Osteocyte (in vitro differentiated cells): Measurements from ENCODE around the gene IGF2R. TPM values are rescaled to one million over a fixed set of nuclear protein-coding genes. Genes with fewer than 3 reads are reported as not detected.

Source experiments
- DNase-seq: peaks from one replicate; pipeline ENCODE4 v3.0.0; 2021; ENCODE audit warnings: mixed read lengths; ENCODE audit not compliant: unreplicated experiment; ENCODE audit errors: extremely low spot score
- H3K27ac Mint-ChIP-seq: one replicate; pipeline ENCODE4 v1.8.0; 2021; ENCODE audit warnings: mild to moderate bottlenecking, mixed read lengths; ENCODE audit not compliant: unreplicated experiment
- H3K27me3 Mint-ChIP-seq: one replicate; pipeline ENCODE4 v1.8.0; 2021; ENCODE audit warnings: mixed read lengths; ENCODE audit not compliant: unreplicated experiment
- H3K36me3 Mint-ChIP-seq: one replicate; pipeline ENCODE4 v1.8.0; 2021; ENCODE audit warnings: mixed read lengths; ENCODE audit not compliant: unreplicated experiment
- H3K4me1 Mint-ChIP-seq: one replicate; pipeline ENCODE4 v1.8.0; 2021; ENCODE audit warnings: mixed read lengths; ENCODE audit not compliant: unreplicated experiment
- H3K4me3 Mint-ChIP-seq: one replicate; pipeline ENCODE4 v1.8.0; 2021; ENCODE audit warnings: mild to moderate bottlenecking, moderate library complexity, mixed read lengths; ENCODE audit not compliant: unreplicated experiment
- H3K9me3 Mint-ChIP-seq: one replicate; pipeline ENCODE4 v1.8.0; 2021; ENCODE audit warnings: mixed read lengths; ENCODE audit not compliant: unreplicated experiment
- total RNA-seq: library from RNA; stranded (reverse); gene quantifications from 2 replicates; pipeline ENCODE4 v1.2.1, GENCODE V29; 2021
- TF ChIP-seq, protein P1 (sequence below): fragments of 200-600 bp; sonication (generic); IDR thresholded peaks from 2 replicates; pipeline ENCODE4 v1.5.0; 2021; ENCODE audit warnings: antibody characterized with exemption, mild to moderate bottlenecking, moderate library complexity

The IGF2R gene
- total RNA-seq, 1 donor from 2014 or later, result 196 TPM

DNA sequence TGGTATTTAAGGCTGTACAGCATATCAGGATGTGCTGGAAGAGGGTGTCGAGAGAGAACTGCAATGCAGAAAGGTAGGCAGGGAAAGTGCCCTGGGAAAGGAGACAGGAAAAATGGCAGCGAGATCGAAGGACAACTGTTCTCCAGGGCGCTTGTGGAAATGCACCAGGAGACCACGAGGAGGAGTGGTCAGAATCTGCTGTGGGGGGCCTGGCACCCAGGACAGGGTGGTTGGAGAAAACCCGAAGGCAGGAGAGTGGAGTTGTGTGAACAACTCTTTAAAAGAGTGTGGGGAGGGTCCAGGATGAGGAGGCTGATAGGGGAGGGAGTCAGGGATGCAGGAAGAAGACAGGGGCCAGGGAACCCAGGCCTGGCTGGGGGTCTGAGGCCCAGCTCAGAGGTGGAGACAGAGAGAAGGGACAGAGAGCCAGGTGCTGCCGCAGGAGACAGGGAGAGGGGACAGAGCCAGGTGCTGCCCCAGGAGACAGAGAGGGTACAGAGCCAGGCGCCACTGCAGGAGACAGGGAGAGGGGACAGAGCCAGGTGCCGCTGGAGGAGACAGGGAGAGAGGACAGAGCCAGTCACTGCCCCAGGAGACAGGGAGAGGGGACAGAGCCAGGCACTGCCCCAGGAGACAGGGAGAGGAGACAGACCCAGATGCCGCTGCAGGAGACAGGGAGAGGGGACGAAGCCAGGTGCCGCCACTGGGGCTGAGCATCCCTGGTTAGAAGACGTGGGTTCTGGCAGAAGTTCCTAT lies 162.0 kb downstream of the IGF2R start:
- Mint-ChIP-seq H3K27ac (no peak overlapping the region), H3K36me3 (peaks cover 5% of the 10 kb centered on the region), H3K9me3 (no peaks in the 10 kb centered on the region), H3K4me3 (no peak overlapping the region), H3K4me1 (peaks cover 9% of the 10 kb centered on the region), H3K27me3 (no peaks in the 10 kb centered on the region)
- peak; percentile 76 for DNase-seq
- TF ChIP-seq, protein P1, sequence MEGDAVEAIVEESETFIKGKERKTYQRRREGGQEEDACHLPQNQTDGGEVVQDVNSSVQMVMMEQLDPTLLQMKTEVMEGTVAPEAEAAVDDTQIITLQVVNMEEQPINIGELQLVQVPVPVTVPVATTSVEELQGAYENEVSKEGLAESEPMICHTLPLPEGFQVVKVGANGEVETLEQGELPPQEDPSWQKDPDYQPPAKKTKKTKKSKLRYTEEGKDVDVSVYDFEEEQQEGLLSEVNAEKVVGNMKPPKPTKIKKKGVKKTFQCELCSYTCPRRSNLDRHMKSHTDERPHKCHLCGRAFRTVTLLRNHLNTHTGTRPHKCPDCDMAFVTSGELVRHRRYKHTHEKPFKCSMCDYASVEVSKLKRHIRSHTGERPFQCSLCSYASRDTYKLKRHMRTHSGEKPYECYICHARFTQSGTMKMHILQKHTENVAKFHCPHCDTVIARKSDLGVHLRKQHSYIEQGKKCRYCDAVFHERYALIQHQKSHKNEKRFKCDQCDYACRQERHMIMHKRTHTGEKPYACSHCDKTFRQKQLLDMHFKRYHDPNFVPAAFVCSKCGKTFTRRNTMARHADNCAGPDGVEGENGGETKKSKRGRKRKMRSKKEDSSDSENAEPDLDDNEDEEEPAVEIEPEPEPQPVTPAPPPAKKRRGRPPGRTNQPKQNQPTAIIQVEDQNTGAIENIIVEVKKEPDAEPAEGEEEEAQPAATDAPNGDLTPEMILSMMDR, result no peak

DNA sequence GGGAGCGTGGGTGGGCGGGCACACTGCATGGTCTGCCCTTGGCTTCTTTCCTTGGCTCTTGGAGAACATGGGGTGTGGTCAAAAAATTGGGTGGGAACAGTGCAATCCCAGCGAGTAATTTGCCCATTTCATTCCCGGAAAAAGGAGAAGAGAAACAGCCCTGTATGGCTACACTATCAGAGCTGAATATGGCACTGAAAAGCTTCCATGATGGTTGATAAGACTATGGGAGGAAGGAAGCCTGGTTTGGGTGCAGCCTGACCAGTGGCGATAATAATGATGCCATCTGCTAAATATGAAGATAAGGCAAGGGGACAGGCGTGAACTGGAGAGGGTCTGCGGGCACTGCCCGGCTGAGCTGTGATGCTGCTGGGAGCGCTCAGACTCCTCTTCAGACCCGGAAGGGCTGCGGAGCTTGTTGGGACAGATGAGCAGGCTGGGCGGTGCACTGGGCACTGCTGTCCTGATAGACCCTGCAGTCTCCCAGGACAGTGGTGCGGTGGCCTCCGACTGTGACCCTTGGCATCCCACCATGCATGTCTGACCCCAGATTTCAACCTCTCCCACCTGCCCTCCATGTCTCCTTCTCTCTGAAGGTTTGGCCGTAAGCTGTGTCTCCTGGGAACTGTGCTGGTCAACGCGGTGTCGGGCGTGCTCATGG lies 162.9 kb downstream of the IGF2R start:
- H3K4me1 Mint-ChIP-seq, result peaks cover 9% of the 10 kb centered on the region
- no peaks in the 10 kb centered on the region for H3K9me3 Mint-ChIP-seq
- H3K4me3 Mint-ChIP-seq, result no peak overlapping the region
- H3K27me3 Mint-ChIP-seq, result no peaks in the 10 kb centered on the region
- TF ChIP-seq, protein P1, result no peak
- no peak overlapping the region for H3K27ac Mint-ChIP-seq
- DNase-seq, result peak; percentile 77
- peaks cover 5% of the 10 kb centered on the region for H3K36me3 Mint-ChIP-seq

DNA sequence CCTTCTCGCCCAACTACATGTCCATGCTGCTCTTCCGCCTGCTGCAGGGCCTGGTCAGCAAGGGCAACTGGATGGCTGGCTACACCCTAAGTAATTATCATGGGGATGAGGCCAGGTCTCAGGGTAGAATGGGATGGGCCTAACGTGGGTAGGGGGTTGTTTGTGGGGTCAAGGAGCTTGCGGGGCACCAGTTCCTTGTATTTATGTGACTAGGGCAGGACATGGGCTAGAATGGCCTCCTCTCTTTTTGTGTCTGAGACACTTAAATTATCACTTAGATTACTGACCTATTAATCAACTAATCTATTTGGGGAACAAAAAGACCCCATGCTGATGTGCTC lies 163.4 kb downstream of the IGF2R start:
- Mint-ChIP-seq H3K4me1 (peaks cover 9% of the 10 kb centered on the region), H3K4me3 (no peak overlapping the region), H3K36me3 (peaks cover 5% of the 10 kb centered on the region), H3K9me3 (no peaks in the 10 kb centered on the region), H3K27ac (no peak overlapping the region), H3K27me3 (no peaks in the 10 kb centered on the region)
- DNase-seq, result no peak
- TF ChIP-seq, protein P1, result no peak

GRCh38 chr6:160132776-160133338 lies 164.0 kb downstream of the IGF2R start:
- peaks cover 10% of the 10 kb centered on the region for H3K4me1 Mint-ChIP-seq
- peak; percentile 65 for DNase-seq
- H3K4me3 Mint-ChIP-seq, result no peak overlapping the region
- H3K36me3 Mint-ChIP-seq, result peaks cover 5% of the 10 kb centered on the region
- no peak overlapping the region for H3K27ac Mint-ChIP-seq
- H3K27me3 Mint-ChIP-seq, result no peaks in the 10 kb centered on the region
- no peaks in the 10 kb centered on the region for H3K9me3 Mint-ChIP-seq
- TF ChIP-seq, protein P1, result no peak
